ENCODE data around the gene NTM. TPM values are rescaled to one million over a fixed set of nuclear protein-coding genes. Genes with fewer than 3 reads are reported as not detected.

The NTM gene
- total RNA-seq, 1 experiment from 2014 or later = 9.9 TPM

GRCh38 chr11:131514062-131514461 lies 143.6 kb downstream of the NTM start:
- H3K36me3 Mint-ChIP-seq (ENCODE audit: insufficient read depth in 1 of 3, low read depth in 3 of 3) = no peaks in the 10 kb centered on the region
- Histone ChIP-seq H2BK120ac (ENCODE audit: low read depth, low read length, poor library complexity, severe bottlenecking) (no peak overlapping the region), H3K56ac (ENCODE audit: insufficient read length, low read depth, low read length) (no peak overlapping the region), H4K91ac (ENCODE audit: insufficient read length, low read depth, low read length) (no peak overlapping the region), H4K8ac (replicated peaks; ENCODE audit: insufficient read length, low read depth, low read length) (no peak overlapping the region), H2BK5ac (ENCODE audit: insufficient read length, low read length) (no peak overlapping the region), H2AK5ac (ENCODE audit: insufficient read length, low read length) (no peak overlapping the region), H2BK15ac (ENCODE audit: low read depth, low read length) (no peak overlapping the region), H3K18ac (ENCODE audit: insufficient read length, low read depth, low read length) (no peak overlapping the region), H3K9ac (ENCODE audit: extremely low read depth, insufficient read length, low read length) (no peak overlapping the region), H3K79me2 (ENCODE audit: insufficient read depth, low read length) (no peaks in the 10 kb centered on the region), H4K20me1 (ENCODE audit: control insufficient read depth, insufficient read depth, insufficient read length) (no peaks in the 10 kb centered on the region), H2BK12ac (ENCODE audit: insufficient read length, low read depth, low read length) (no peak overlapping the region), H3K23ac (ENCODE audit: insufficient read length, low read depth, low read length) (no peak overlapping the region), H4K5ac (ENCODE audit: insufficient read length, low read depth, low read length) (no peak overlapping the region), H3K4me2 (ENCODE audit: insufficient read depth, insufficient read length, low read length) (no peak overlapping the region), H3K9me3 (ENCODE audit: control insufficient read depth, low read depth, low read length) (no peaks in the 10 kb centered on the region), H2AFZ (ENCODE audit: low read length) (no peak overlapping the region), H3T11ph (ENCODE audit: low read length) (no peak overlapping the region), H3K14ac (ENCODE audit: insufficient read depth, low read length) (no peak overlapping the region), H3K79me1 (ENCODE audit: insufficient read depth, low read depth, low read length, poor library complexity, severe bottlenecking) (no peaks in the 10 kb centered on the region), H3K27me3 (ENCODE audit: insufficient read depth, low read length) (no peaks in the 10 kb centered on the region), H3K23me2 (ENCODE audit: insufficient read length, low read depth, low read length, poor library complexity, severe bottlenecking) (no peaks in the 10 kb centered on the region), H3K4me1 (ENCODE audit: insufficient read depth, low read length) (no peaks in the 10 kb centered on the region), H3K27ac (ENCODE audit: insufficient read length, low read depth, low read length) (no peak overlapping the region), H2BK20ac (ENCODE audit: low read depth, low read length, poor library complexity, severe bottlenecking) (no peak overlapping the region), H3K4ac (ENCODE audit: low read depth, low read length) (no peak overlapping the region)
- H3K4me1 Mint-ChIP-seq = peaks cover 0 to 4% of the 10 kb centered on the region in 2 experiments; a peak in 1 of 4 replicates
- TF ChIP-seq CTCF (conservative IDR thresholded peaks at IDR 0.05) = no peak
- no peak overlapping the region for H3K4me3 Mint-ChIP-seq
- no peaks in the 10 kb centered on the region for H3K9me3 Mint-ChIP-seq
- no peak for DNase-seq
- WGBS (ENCODE audit: extremely low coverage, insufficient read length, low lambda C conversion rate) = no CpG with 5 or more reads among the region's 6 CpGs
- 0 out of 2 replicates have a peak, but pooled peaks cover 2% of the 10 kb centered on the region for H3K27me3 Mint-ChIP-seq (ENCODE audit: low read depth)
- no peak overlapping the region for H3K27ac Mint-ChIP-seq
